AG10803 (cell line): ENCODE measurements around the gene FAU.

ENCODE experiments used
- DNase-seq: peaks from one replicate; pipeline ENCODE4 v3.0.0; 2010; ENCODE audit warnings: low read depth
- H3K4me3 ChIP-seq: 2 replicates; pipeline ENCODE4 v1.5.1; 2011; ENCODE audit warnings: mild to moderate bottlenecking, low read length, control low read depth
- CTCF ChIP-seq: conservative IDR thresholded peaks from 2 replicates; pipeline ENCODE4 v1.5.1; 2011; ENCODE audit warnings: mild to moderate bottlenecking, low read length, control low read depth, inconsistent platforms

FAU gene

GRCh38 chr11:65131895-65132237 lies 9.9 kb upstream of the FAU start:
- DNase-seq = no peak
- no peak for TF ChIP-seq CTCF
- H3K4me3 ChIP-seq = no peak overlapping the region

GRCh38 chr11:65131417-65131776 lies 9.5 kb upstream of the FAU start:
- TF ChIP-seq CTCF = no peak
- no peak for DNase-seq
- H3K4me3 ChIP-seq = no peak overlapping the region

GRCh38 chr11:65130631-65131416 lies 8.9 kb upstream of the FAU start:
- DNase-seq = no peak
- no peak for TF ChIP-seq CTCF
- no peak overlapping the region for H3K4me3 ChIP-seq

GRCh38 chr11:65129649-65130441 lies 7.9 kb upstream of the FAU start:
- TF ChIP-seq CTCF = no peak
- no peak overlapping the region for H3K4me3 ChIP-seq
- no peak for DNase-seq

- H3K4me3 ChIP-seq = no peak overlapping the region
- DNase-seq = no peak
- TF ChIP-seq CTCF = no peak
These were observed 6.5 kb upstream of the FAU start for GRCh38 chr11:65128182-65129145.

GRCh38 chr11:65127473-65128181 lies 5.7 kb upstream of the FAU start:
- no peak for TF ChIP-seq CTCF
- H3K4me3 ChIP-seq = no peak overlapping the region
- DNase-seq = no peak
